GM21737 (cell line): Measurements from ENCODE around the gene MOCS1.

ENCODE experiments used
- ATAC-seq: cut with Tn5 transposase; IDR thresholded peaks from one replicate; pipeline ENCODE4 v1.9.1; 2021; ENCODE audit warnings: mild to moderate bottlenecking, moderate library complexity; ENCODE audit not compliant: unreplicated experiment

The MOCS1 gene

DNA sequence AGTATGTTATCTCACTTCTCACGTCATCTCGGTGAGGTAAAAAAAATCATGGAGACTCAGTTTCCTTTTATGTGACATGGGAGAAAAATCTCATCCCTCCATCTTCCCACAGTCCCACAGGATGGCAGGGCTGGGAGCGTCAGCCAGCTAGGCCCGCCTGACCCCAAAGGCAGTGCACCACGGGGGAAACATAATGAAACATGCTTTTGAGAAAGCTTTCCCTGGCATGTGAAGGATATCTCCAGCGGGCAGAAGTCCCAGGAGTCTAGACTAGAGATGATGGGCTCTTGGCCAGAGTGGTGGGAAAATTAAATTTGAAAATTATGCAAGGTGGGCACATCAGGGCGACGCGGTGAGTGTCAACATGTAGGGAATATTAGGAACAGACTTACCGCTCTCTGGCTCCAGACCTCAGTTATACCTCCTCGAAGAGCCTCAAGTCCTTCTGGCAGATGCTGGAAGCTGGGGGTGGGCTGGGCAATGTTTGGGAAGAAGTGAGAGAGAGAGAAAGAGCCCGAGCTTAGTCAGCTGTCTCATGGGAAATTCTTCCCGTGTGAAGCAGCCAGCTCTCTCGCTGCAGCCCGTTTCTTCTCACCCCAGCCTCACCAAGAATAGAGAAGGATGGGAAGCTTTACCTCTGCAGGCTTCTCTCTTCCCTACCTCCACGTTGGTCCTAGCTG lies 52.3 kb downstream of the MOCS1 start:
- no peak for ATAC-seq

DNA sequence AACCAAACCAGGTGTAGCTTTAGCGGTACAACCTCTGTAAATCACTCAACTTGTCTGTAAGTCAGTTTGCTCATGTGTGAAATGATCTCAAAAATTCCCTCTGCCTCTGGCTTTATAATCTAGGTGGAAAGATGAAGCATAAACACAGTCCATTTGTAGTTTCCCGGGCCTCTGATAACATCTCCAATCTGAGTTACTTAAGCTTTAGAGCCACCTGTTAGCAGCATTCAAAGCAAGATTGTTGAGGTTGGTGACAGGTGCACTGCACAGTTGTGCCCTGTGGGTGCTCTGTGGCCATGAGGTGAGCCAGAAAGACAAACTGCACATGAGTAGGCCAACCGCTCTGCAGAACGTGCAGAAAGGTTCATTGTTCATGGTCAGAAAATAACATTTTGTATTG lies 53.7 kb downstream of the MOCS1 start:
- no peak for ATAC-seq

GRCh38 chr6:39879535-39879934 lies 54.7 kb downstream of the MOCS1 start:
- ATAC-seq = no peak

- no peak for ATAC-seq
Measured at GRCh38 chr6:39876826-39877225, 57.4 kb downstream of the MOCS1 start.

DNA sequence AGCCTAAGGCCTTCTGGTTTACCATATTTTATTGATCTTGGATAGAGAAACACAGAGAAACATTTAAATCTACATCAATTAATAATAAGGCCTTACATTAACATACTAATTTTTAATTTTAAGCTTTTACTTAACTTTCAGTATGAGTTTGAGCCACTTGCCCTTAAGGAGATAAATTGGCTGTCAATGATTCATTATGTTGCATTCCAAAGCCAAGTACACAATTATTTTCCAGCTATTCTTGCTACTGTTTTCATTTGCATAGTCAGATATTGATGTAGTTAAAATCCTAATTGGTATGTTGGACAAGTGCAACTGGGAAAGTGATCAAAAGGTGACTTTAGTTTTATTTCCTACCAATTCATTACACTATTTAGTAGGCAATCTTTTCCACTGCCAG lies 58.2 kb downstream of the MOCS1 start:
- no peak for ATAC-seq

- no peak for ATAC-seq
Measured at GRCh38 chr6:39873439-39873838, 60.8 kb downstream of the MOCS1 start.

GRCh38 chr6:39870950-39871349 lies 63.3 kb downstream of the MOCS1 start:
- ATAC-seq = no peak

DNA sequence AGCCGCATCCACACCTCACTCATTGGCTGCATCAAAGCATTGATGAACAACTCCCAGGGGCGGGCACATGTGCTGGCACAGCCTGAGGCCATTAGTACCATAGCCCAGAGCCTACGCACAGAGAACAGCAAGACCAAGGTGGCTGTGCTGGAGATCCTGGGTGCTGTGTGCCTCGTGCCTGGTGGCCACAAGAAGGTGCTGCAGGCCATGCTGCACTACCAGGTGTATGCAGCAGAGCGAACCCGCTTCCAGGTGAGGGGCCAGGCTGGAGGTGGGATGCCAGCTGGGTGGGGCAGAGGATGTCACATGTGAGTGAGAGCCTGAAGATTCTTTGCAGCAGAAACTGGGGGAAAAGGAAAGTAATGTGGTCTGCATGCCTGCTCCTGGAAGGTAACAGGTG lies 66.7 kb downstream of the MOCS1 start:
- ATAC-seq = no peak

DNA sequence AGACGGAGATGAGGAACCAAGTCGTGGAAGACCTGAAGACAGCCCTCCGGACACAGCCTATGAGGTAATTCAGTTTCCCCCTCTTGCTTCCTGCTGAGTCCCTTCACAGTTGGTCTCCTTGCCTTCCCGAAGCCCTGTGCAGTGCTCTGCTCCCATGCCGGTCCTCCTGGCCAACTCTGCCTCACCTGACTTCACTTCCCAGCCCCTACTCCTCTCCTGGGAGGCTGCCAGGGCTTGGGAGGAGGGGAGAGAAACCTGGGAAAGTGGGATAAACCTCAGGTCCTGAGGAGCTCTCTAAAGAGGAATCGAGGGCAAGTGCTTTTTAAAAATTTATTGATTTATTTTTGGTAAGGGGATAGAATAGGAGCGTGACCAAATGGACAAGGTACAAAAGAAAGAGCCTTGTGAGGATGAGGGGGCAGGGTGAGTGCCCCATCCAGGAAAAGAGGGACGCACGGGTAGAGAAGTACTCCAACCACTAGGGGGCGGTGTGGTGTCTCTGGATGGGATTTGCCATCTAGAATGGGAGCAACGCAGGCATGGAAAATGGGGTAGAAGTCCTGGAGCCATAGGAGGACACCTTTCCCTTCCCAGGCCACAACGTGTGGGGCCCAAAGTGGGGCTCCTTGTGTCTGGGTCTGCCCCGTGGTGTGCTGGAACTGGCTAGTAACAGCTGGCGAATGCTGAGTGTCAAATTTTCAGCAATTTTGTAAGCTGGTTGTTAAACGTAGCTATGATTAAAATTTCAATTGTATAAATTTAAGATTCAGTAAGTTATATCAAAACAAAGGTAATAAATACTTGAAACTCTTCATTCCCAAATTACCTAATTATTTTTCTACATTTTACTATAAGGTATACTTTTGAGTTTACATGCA lies 69.0 kb downstream of the MOCS1 start:
- no peak for ATAC-seq

DNA sequence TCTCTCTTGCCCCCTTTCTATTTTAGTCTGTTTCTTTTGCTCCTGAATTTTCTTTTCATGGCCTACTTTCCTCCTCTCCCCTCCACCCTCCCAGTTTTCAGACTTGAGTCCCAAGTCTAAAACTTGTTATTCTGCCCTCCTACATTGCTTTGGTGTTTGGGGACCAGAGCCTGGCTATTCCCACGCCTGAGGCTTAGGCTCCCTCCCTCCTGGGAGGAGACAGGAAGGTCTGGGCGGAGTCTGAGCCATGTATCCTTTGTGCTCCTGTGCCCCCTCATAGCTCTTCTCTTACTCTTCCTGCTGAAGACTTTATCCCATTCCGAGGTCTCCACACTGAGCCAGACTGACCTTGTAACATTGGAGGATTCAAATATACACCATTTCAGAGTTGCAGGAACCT lies 72.6 kb downstream of the MOCS1 start:
- no peak for ATAC-seq

DNA sequence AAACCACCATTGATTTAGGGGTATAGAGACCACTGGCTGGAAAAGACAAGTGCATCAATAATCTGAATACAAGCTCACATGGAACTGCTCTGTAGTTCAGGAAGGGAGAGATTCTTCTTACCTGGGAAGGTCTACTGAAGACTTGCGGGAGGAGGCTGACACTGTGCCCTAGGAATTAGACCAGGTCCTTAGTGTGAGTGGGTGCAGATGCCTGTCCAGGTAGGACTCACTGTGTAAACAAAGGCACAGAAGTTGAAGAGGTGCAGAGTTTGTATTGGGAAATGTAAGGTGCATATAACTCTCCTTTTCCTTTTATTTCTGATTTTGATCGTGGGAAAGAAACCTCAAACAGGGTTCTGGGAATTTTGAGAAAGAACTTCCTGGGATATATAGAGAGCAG lies 75.2 kb downstream of the MOCS1 start:
- no peak for ATAC-seq

- ATAC-seq = no peak
Measured at GRCh38 chr6:39855356-39855995, 78.8 kb downstream of the MOCS1 start.
